ENCODE results near the gene PLA2G1B. TPM values are rescaled to one million over a fixed set of nuclear protein-coding genes. Genes with fewer than 3 reads are reported as not detected.

The PLA2G1B gene
- total RNA-seq, 2 donors from 2014 or later = not detected

DNA sequence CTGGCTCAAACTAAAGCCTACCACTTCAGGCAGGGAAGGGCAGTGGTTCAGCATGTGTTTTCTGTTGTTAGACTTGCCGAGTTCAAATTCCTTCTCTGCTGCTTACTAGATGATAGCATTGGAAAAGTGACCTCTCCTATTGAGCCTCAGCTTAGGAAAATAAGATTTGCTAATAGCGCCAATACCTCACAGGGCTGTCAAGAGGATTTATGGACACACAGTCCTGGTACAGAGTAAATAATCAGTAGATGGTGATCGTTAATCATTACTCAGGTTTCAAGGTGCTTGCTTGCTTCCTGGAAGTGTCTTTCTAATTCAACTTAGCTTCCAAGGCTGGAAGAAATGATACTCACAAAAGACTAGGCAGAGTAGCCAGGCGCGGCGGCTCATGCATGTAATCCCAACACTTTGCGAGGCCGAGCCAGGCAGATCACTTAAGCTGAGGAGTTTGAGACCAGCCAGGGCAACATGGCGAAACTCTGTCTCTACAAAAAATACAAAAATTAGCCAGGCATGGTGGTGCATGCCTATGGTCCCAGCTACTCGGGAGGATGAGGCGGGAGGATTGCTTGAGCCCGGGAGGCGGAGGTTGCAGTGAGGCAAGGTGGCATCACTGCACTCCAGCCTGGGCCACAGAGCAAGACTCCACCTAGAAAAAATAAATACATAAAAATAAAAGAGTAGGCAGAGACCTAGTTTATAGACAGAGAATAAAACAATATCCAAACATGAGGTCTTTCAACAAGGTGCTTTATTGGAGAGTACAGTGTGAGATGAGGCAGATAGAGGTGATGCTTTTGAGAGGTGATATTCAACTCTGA is 6.0 kb downstream of the PLA2G1B start:
- Histone ChIP-seq H3K4me1 (peaks cover 0 to 6% of the 10 kb centered on the region in 2 donors), H3K9me3 (no peaks in the 10 kb centered on the region), H3K27me3 (no peaks in the 10 kb centered on the region), H3K36me3 (no peaks in the 10 kb centered on the region), H3K4me3 (no peak overlapping the region), H3K27ac (no peak overlapping the region)
- no peak for DNase-seq (ENCODE audit: low spot score)
- TF ChIP-seq, protein P1, sequence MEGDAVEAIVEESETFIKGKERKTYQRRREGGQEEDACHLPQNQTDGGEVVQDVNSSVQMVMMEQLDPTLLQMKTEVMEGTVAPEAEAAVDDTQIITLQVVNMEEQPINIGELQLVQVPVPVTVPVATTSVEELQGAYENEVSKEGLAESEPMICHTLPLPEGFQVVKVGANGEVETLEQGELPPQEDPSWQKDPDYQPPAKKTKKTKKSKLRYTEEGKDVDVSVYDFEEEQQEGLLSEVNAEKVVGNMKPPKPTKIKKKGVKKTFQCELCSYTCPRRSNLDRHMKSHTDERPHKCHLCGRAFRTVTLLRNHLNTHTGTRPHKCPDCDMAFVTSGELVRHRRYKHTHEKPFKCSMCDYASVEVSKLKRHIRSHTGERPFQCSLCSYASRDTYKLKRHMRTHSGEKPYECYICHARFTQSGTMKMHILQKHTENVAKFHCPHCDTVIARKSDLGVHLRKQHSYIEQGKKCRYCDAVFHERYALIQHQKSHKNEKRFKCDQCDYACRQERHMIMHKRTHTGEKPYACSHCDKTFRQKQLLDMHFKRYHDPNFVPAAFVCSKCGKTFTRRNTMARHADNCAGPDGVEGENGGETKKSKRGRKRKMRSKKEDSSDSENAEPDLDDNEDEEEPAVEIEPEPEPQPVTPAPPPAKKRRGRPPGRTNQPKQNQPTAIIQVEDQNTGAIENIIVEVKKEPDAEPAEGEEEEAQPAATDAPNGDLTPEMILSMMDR (IDR thresholded peaks at IDR 0.05) = no peak

GRCh38 chr12:120317224-120318105 is 10.1 kb downstream of the PLA2G1B start:
- Histone ChIP-seq H3K9me3 (no peaks in the 10 kb centered on the region), H3K36me3 (no peaks in the 10 kb centered on the region)
- peak; percentile 100 for DNase-seq (ENCODE audit: low spot score)

DNA sequence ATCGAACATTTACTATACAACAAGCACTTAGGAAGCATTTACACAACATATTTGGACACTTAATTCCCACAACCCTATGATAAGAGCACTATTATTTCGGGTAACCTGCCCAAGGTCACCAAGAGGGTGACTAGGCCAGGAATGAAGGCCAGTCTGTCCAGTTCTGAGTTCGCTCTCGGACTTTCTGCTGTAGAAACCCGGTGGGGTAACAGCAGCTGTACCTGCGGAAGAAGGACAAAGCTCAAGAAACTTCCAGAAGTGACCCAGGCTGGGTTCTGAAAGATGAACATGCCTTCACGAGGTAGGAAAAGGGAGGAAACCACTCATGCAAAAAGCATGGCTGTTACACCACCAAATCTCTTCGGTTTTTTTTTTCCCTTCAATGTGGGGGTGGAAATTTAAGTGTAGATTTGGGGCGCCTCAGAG is 10.8 kb downstream of the PLA2G1B start:
- Histone ChIP-seq H3K27me3 (no peaks in the 10 kb centered on the region), H3K36me3 (no peaks in the 10 kb centered on the region), H3K27ac (peak overlapping the region; percentile 82 to 87), H3K9me3 (no peaks in the 10 kb centered on the region), H3K4me1 (peaks cover 0 to 6% of the 10 kb centered on the region in 2 donors), H3K4me3 (peak overlapping the region; percentile 44 to 64)
- TF ChIP-seq, protein P1 (IDR thresholded peaks at IDR 0.05) = no peak
- no peak for DNase-seq (ENCODE audit: low spot score)

More at GRCh38 chr12:120317224-120318105, 10.1 kb downstream of the PLA2G1B start:
- peak overlapping the region; percentile 44 to 64 for H3K4me3 ChIP-seq
- H3K27me3 ChIP-seq = no peaks in the 10 kb centered on the region
- peak overlapping the region; percentile 82 to 87 for H3K27ac ChIP-seq
- TF ChIP-seq, protein P1 (IDR thresholded peaks at IDR 0.05) = peak; percentile 35 to 65
- peaks cover 0 to 6% of the 10 kb centered on the region in 2 donors for H3K4me1 ChIP-seq

- no peaks in the 10 kb centered on the region for H3K36me3 ChIP-seq
- no peak overlapping the region for H3K4me3 ChIP-seq
- peaks cover 0 to 6% of the 10 kb centered on the region in 2 donors for H3K4me1 ChIP-seq
- no peaks in the 10 kb centered on the region for H3K27me3 ChIP-seq
- TF ChIP-seq, protein P1 (IDR thresholded peaks at IDR 0.05) = no peak
- H3K27ac ChIP-seq = no peak overlapping the region
- H3K9me3 ChIP-seq = no peaks in the 10 kb centered on the region
- DNase-seq (ENCODE audit: low spot score) = no peak
Measured at GRCh38 chr12:120314220-120314619, 13.4 kb downstream of the PLA2G1B start.

- peak; percentile 92 for DNase-seq (ENCODE audit: low spot score)
- no peaks in the 10 kb centered on the region for H3K4me1 ChIP-seq
- no peaks in the 10 kb centered on the region for H3K27me3 ChIP-seq
- peak within 1 kb of the TSS; percentile 61 to 71 for H3K4me3 ChIP-seq
- no peaks in the 10 kb centered on the region for H3K9me3 ChIP-seq
- TF ChIP-seq, protein P1 (IDR thresholded peaks at IDR 0.05) = peak; percentile 78 to 88
- peak within 1 kb of the TSS; percentile 76 to 80 for H3K27ac ChIP-seq
- H3K36me3 ChIP-seq = no peaks in the 10 kb centered on the region
Measured at GRCh38 chr12:120301962-120302815, 25.4 kb downstream of the PLA2G1B start, which contains the start of gene SIRT4. TSS of gene SIRT4 (plus strand) at chr12:120302321. CDS start at chr12:120303562, 1,241 bp downstream.
